Mucosa of descending colon (tissue), 3 donors: ENCODE results near the gene TNRC6C. TPM values are rescaled to one million over a fixed set of nuclear protein-coding genes. Genes with fewer than 3 reads are reported as not detected.

Experiments
- ATAC-seq: fragments of 200-7000 bp; cut with Tn5 transposase; one replicate; pipeline ENCODE4 v1.9.1; 2020; ENCODE audit warnings: mild to moderate bottlenecking, moderate library complexity
- DNase-seq, 3 donors: peaks; one replicate each; pipeline ENCODE4 v3.0.0-alpha.2; 2020
- H3K36me3 ChIP-seq: fragments of 200-600 bp; one replicate; pipeline ENCODE4 v1.8.0; 2021; ENCODE audit warnings: low read depth, mild to moderate bottlenecking
- H3K4me1 ChIP-seq: fragments of 200-600 bp; one replicate; pipeline ENCODE4 v1.8.0; 2021; ENCODE audit warnings: low read depth, mild to moderate bottlenecking
- H3K4me3 ChIP-seq: fragments of 200-600 bp; one replicate; pipeline ENCODE4 v1.8.0; 2021; ENCODE audit warnings: mild to moderate bottlenecking
- H3K9me3 ChIP-seq: fragments of 200-600 bp; one replicate; pipeline ENCODE4 v1.8.0; 2021; ENCODE audit warnings: mild to moderate bottlenecking
- CTCF ChIP-seq: fragments of 200-600 bp; IDR thresholded peaks from one replicate; pipeline ENCODE4 v1.8.0; 2022; ENCODE audit warnings: antibody characterized with exemption, mild to moderate bottlenecking
- intact Hi-C, 2 donors: fragments of 100-400 bp; cut with DNase I in 1 of 2; cut with micrococcal nuclease in 1 of 2; formaldehyde crosslinking; loops; one replicate each; pipeline versions ENCODE4 v1.11.0 to v1.11.1; 2022; cut with DNase I, micrococcal nuclease
- total RNA-seq, 3 donors: library from RNA; stranded (reverse); fragmentation: NEBNext Ultra II Directional in 2 of 3; extraction: Animal tissue kit (Norgen Biotek cat#: 25700) in 2 of 3; gene quantifications; one replicate each; pipeline versions ENCODE4 v1.2.1 to v1.2.4, GENCODE V29; 2021 to 2023
- donor health status: DM: no; HTN: no; CAD: no; lungs with moderate emphysema.
- donor health status: DM: no; HTN: no; CAD: no.
- donor health status: DM: no; HTN: yes; CAD: no.

Gene TNRC6C
- total RNA-seq, 3 donors from 2014 or later, result 13.7 to 32.6 (median 20.7) TPM

- peaks cover 30% of the 10 kb centered on the region for H3K4me1 ChIP-seq
- H3K4me3 ChIP-seq, result no peak overlapping the region
- ATAC-seq (no peak), DNase-seq (peak in 2 of 3 donors; percentile 39 to 62)
- TF ChIP-seq CTCF, result no peak
- intact Hi-C loops, result no loop called here
- H3K9me3 ChIP-seq, result no peaks in the 10 kb centered on the region
- H3K36me3 ChIP-seq, result no peaks in the 10 kb centered on the region
Observed at GRCh38 chr17:78125138-78125913, 166.8 kb downstream of the TNRC6C start.

GRCh38 chr17:78125976-78126894, 167.7 kb downstream of the TNRC6C start:
- H3K4me1 ChIP-seq, result peaks cover 31% of the 10 kb centered on the region
- no peak for TF ChIP-seq CTCF
- DNase-seq, result peak in 1 of 3 donors; percentile 49
- H3K9me3 ChIP-seq, result no peaks in the 10 kb centered on the region
- no peak overlapping the region for H3K4me3 ChIP-seq
- no peak for ATAC-seq
- intact Hi-C loops, result no loop called here
- H3K36me3 ChIP-seq, result no peaks in the 10 kb centered on the region

GRCh38 chr17:78126895-78127238, 168.4 kb downstream of the TNRC6C start:
- H3K36me3 ChIP-seq, result no peaks in the 10 kb centered on the region
- ATAC-seq, result no peak
- DNase-seq, result no peak
- no peak overlapping the region for H3K4me3 ChIP-seq
- intact Hi-C loops, result no loop called here
- H3K4me1 ChIP-seq, result peaks cover 37% of the 10 kb centered on the region
- no peak for TF ChIP-seq CTCF
- no peaks in the 10 kb centered on the region for H3K9me3 ChIP-seq

GRCh38 chr17:78127239-78127887, 168.9 kb downstream of the TNRC6C start:
- Histone ChIP-seq H3K9me3 (no peaks in the 10 kb centered on the region), H3K4me1 (peaks cover 39% of the 10 kb centered on the region), H3K36me3 (no peaks in the 10 kb centered on the region), H3K4me3 (peak overlapping the region; percentile 68)
- no peak for TF ChIP-seq CTCF
- peak; percentile 71 to 91 (median 82) for DNase-seq
- ATAC-seq, result peak; percentile 44
- intact Hi-C loops, result no loop called here

- peak; percentile 40 for ATAC-seq
- no peak for TF ChIP-seq CTCF
- H3K36me3 ChIP-seq, result no peaks in the 10 kb centered on the region
- H3K9me3 ChIP-seq, result no peaks in the 10 kb centered on the region
- H3K4me3 ChIP-seq, result peak overlapping the region; percentile 68
- intact Hi-C loops, result no loop called here
- peaks cover 44% of the 10 kb centered on the region for H3K4me1 ChIP-seq
- DNase-seq, result peak in 2 of 3 donors; percentile 74 to 77
Observed at GRCh38 chr17:78127888-78128550, 169.5 kb downstream of the TNRC6C start.
